Activated CD4-positive, alpha-beta T cell treated with anti-CD3 and anti-CD28 coated beads, Interleukin-10, Interleukin-2, amounts not matched to agents 100 ng/mL and 50 ng/mL, durations not matched to agents 16 hours and 8 hours (primary cell): ENCODE measurements around the gene TNFSF11.

Experiments
- DNase-seq: peaks from one replicate; pipeline ENCODE4 v3.0.0-alpha.2; 2020

TNFSF11 gene

GRCh38 chr13:42561752-42562467 is 12.0 kb upstream of the TNFSF11 start:
- DNase-seq, result peak; percentile 31

- no peak for DNase-seq
Measured at GRCh38 chr13:42567906-42568305, 6.0 kb upstream of the TNFSF11 start.

GRCh38 chr13:42569576-42570344 is 4.2 kb upstream of the TNFSF11 start:
- no peak for DNase-seq

GRCh38 chr13:42571895-42572294 is 2.1 kb upstream of the TNFSF11 start:
- DNase-seq, result no peak

GRCh38 chr13:42574435-42575311 is 721 bp downstream of the TNFSF11 start:
- peak; percentile 78 for DNase-seq

- no peak for DNase-seq
Measured at GRCh38 chr13:42575938-42576337, 2.0 kb downstream of the TNFSF11 start.

GRCh38 chr13:42577538-42577937 is 3.6 kb downstream of the TNFSF11 start:
- DNase-seq, result no peak

- no peak for DNase-seq
Measured at GRCh38 chr13:42580644-42581043, 6.7 kb downstream of the TNFSF11 start.

GRCh38 chr13:42581427-42581826 is 7.5 kb downstream of the TNFSF11 start:
- DNase-seq, result peak; percentile 15

GRCh38 chr13:42591602-42592001 is 17.6 kb downstream of the TNFSF11 start:
- no peak for DNase-seq

GRCh38 chr13:42592915-42593900 is 19.3 kb downstream of the TNFSF11 start:
- DNase-seq, result no peak

GRCh38 chr13:42594481-42595252 is 20.7 kb downstream of the TNFSF11 start:
- peak; percentile 73 for DNase-seq

- DNase-seq, result no peak
Measured at GRCh38 chr13:42595253-42595571, 21.3 kb downstream of the TNFSF11 start.

GRCh38 chr13:42597505-42597904 is 23.6 kb downstream of the TNFSF11 start:
- no peak for DNase-seq

GRCh38 chr13:42600943-42601342 is 27.0 kb downstream of the TNFSF11 start:
- DNase-seq, result peak; percentile 45

GRCh38 chr13:42602906-42603305 is 29.0 kb downstream of the TNFSF11 start:
- no peak for DNase-seq

- no peak for DNase-seq
Measured at GRCh38 chr13:42603571-42603970, 29.6 kb downstream of the TNFSF11 start.

- DNase-seq, result no peak
Measured at GRCh38 chr13:42607546-42607945, 33.6 kb downstream of the TNFSF11 start.

GRCh38 chr13:42610649-42611048 is 36.7 kb downstream of the TNFSF11 start:
- no peak for DNase-seq

- DNase-seq, result no peak
Measured at GRCh38 chr13:42611086-42611779, 37.3 kb downstream of the TNFSF11 start.
